Measurements from ENCODE around the gene EGR2. TPM values are rescaled to one million over a fixed set of nuclear protein-coding genes. Genes with fewer than 3 reads are reported as not detected.

Gene EGR2
- total and polyA plus RNA-seq, 4 donors: 0.82 to 15.5 (median 5.4) TPM

GRCh38 chr10:62817121-62817765 is 1.1 kb upstream of the EGR2 start:
- H3K9ac ChIP-seq (ENCODE audit: insufficient read depth in 1 of 2, low read length in 2 of 2): peak overlapping the region in 1 of 2 donors; percentile 69
- H3K9me3 ChIP-seq (ENCODE audit: control insufficient read depth in 4 of 4, insufficient read depth in 3 of 4, low read length in 3 of 4): no peaks in the 10 kb centered on the region
- TF ChIP-seq CTCF (IDR thresholded peaks at IDR 0.05; ENCODE audit: control extremely low read depth, extremely low read depth): no peak
- peak overlapping the region; percentile 89 to 95 for H3K27ac ChIP-seq (ENCODE audit: low read depth in 1 of 2, low read length in 1 of 2)
- H3K27me3 ChIP-seq (ENCODE audit: control insufficient read depth in 3 of 3, insufficient read depth in 3 of 3, low read length in 2 of 3): peaks cover 0 to 71% (median 49%) of the 10 kb centered on the region in 3 donors
- peaks cover 5 to 47% (median 16%) of the 10 kb centered on the region in 5 donors for H3K4me1 ChIP-seq (ENCODE audit: control insufficient read depth in 5 of 5, insufficient read depth in 5 of 5, low read length in 5 of 5)
- no peaks in the 10 kb centered on the region for H3K36me3 ChIP-seq (ENCODE audit: control insufficient read depth in 4 of 4, insufficient read depth in 4 of 4, low read length in 4 of 4)
- peak overlapping the region; percentile 71 for H3K4me3 ChIP-seq
- peak in 2 of 3 donors; percentile 45 to 54 for DNase-seq
- ATAC-seq (ENCODE audit: insufficient read depth, low FRiP score): no peak
- 1% methylated on average over 48 to 49 of the region's 49 CpGs for WGBS, 2 donors

DNA sequence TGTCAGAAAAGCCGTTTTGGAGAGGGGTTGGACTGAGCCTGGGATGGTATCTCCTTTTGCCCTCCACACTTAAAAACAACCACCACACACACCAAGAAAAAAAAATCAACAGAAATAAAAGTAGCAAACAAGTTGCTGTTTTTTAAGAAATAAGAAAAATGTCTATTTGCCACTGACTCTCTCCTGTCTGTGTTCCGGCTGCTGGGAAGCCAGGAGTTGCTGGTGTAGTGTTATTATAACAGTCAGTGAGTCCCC is 163 bp downstream of the EGR2 start:
- H3K9me3 ChIP-seq (ENCODE audit: control insufficient read depth in 4 of 4, insufficient read depth in 3 of 4, low read length in 3 of 4): no peaks in the 10 kb centered on the region
- WGBS, 2 donors: 0 to 1% methylated on average over 2 of the region's 2 CpGs
- ATAC-seq (ENCODE audit: insufficient read depth, low FRiP score) (no peak), DNase-seq (no peak)
- peaks cover 0 to 65% (median 43%) of the 10 kb centered on the region in 3 donors for H3K27me3 ChIP-seq (ENCODE audit: control insufficient read depth in 3 of 3, insufficient read depth in 3 of 3, low read length in 2 of 3)
- TF ChIP-seq CTCF (IDR thresholded peaks at IDR 0.05; ENCODE audit: control extremely low read depth, extremely low read depth): no peak
- H3K9ac ChIP-seq (ENCODE audit: insufficient read depth in 1 of 2, low read length in 2 of 2): peak overlapping the region in 1 of 2 donors; percentile 16
- H3K27ac ChIP-seq (ENCODE audit: low read depth in 1 of 2, low read length in 1 of 2): peak overlapping the region in 1 of 2 donors; percentile 89
- no peaks in the 10 kb centered on the region for H3K36me3 ChIP-seq (ENCODE audit: control insufficient read depth in 4 of 4, insufficient read depth in 4 of 4, low read length in 4 of 4)
- H3K4me3 ChIP-seq: peak overlapping the region; percentile 71
- H3K4me1 ChIP-seq (ENCODE audit: control insufficient read depth in 5 of 5, insufficient read depth in 5 of 5, low read length in 5 of 5): peaks cover 5 to 47% (median 16%) of the 10 kb centered on the region in 5 donors

- no peaks in the 10 kb centered on the region for H3K9me3 ChIP-seq (ENCODE audit: control insufficient read depth in 4 of 4, insufficient read depth in 3 of 4, low read length in 3 of 4)
- H3K4me3 ChIP-seq: peak overlapping the region; percentile 71
- DNase-seq: peak; percentile 16 to 44 (median 20)
- 1% methylated on average over 46 to 60 of the region's 60 CpGs for WGBS, 2 donors
- no peak for ATAC-seq (ENCODE audit: insufficient read depth, low FRiP score)
- H3K36me3 ChIP-seq (ENCODE audit: control insufficient read depth in 4 of 4, insufficient read depth in 4 of 4, low read length in 4 of 4): no peaks in the 10 kb centered on the region
- H3K27me3 ChIP-seq (ENCODE audit: control insufficient read depth in 3 of 3, insufficient read depth in 3 of 3, low read length in 2 of 3): peaks cover 0 to 60% (median 38%) of the 10 kb centered on the region in 3 donors
- TF ChIP-seq CTCF (IDR thresholded peaks at IDR 0.05; ENCODE audit: control extremely low read depth, extremely low read depth): no peak
- H3K4me1 ChIP-seq (ENCODE audit: control insufficient read depth in 5 of 5, insufficient read depth in 5 of 5, low read length in 5 of 5): peaks cover 5 to 47% (median 16%) of the 10 kb centered on the region in 5 donors
- peak overlapping the region in 1 of 2 donors; percentile 16 for H3K9ac ChIP-seq (ENCODE audit: insufficient read depth in 1 of 2, low read length in 2 of 2)
- peak overlapping the region in 1 of 2 donors; percentile 62 for H3K27ac ChIP-seq (ENCODE audit: low read depth in 1 of 2, low read length in 1 of 2)
Observed at GRCh38 chr10:62815381-62816075, 638 bp downstream of the EGR2 start.

Data from lung (tissue), 12 donors.